Common myeloid progenitor, CD34-positive (primary cell): ENCODE data around the gene KLHL22.
A peak's percentile ranks its signal among the peaks of the same experiment; 100 is the strongest.

Source experiments
- CTCF ChIA-PET: fragments of 350-600 bp; sonication (Branson Sonifier 250); formaldehyde crosslinking; loops from one replicate; lab custom pipeline; 2021; ENCODE audit warnings: antibody characterized with exemption; lab: Charles Lee
- POLR2A ChIA-PET: fragments of 350-600 bp; sonication (Branson Sonifier 250); formaldehyde crosslinking; loops from one replicate; lab custom pipeline; 2021; ENCODE audit warnings: antibody characterized with exemption; lab: Charles Lee
- DNase-seq, 3 donors: peaks; one replicate each; pipeline versions ENCODE4 v3.0.0 to v3.0.0-alpha.2; 2013
- H3K27ac ChIP-seq, 2 experiments: 1 replicate in 1 of 2; 2 replicates in 1 of 2; pipeline ENCODE4 v1.7.0; 2013; ENCODE audit warnings: inconsistent platforms in 2 of 2, low read length in 2 of 2, mild to moderate bottlenecking in 2 of 2, low read depth in 1 of 2, moderate library complexity in 1 of 2; ENCODE audit not compliant: severe bottlenecking in 2 of 2, insufficient read depth in 1 of 2, poor library complexity in 1 of 2
- H3K27me3 ChIP-seq, 5 experiments: replicated peaks in 2 of 5; 1 replicate in 3 of 5; 2 replicates in 2 of 5; pipeline versions ENCODE4 v1.6.1 to v1.7.0; 2013; ENCODE audit warnings: low read length in 4 of 5, mild to moderate bottlenecking in 2 of 5, moderate library complexity in 2 of 5, inconsistent platforms in 1 of 5; ENCODE audit not compliant: insufficient read depth in 5 of 5, control insufficient read depth in 4 of 5
- H3K36me3 ChIP-seq, 4 experiments: 1 replicate in 2 of 4; 2 replicates in 2 of 4; pipeline versions ENCODE4 v1.6.1 to v1.7.0; 2013; ENCODE audit warnings: low read length in 3 of 4, control low read depth in 1 of 4, mild to moderate bottlenecking in 1 of 4; ENCODE audit not compliant: control insufficient read depth in 4 of 4, insufficient read depth in 4 of 4
- H3K4me1 ChIP-seq, 4 experiments: 1 replicate in 3 of 4; 2 replicates in 1 of 4; pipeline versions ENCODE4 v1.6.1 to v1.7.1; 2013; ENCODE audit warnings: low read length in 3 of 4, mild to moderate bottlenecking in 3 of 4, control low read depth in 1 of 4, inconsistent platforms in 1 of 4, moderate library complexity in 1 of 4; ENCODE audit not compliant: control insufficient read depth in 4 of 4, insufficient read depth in 4 of 4; ENCODE audit errors: control extremely low read depth in 1 of 4
- H3K4me3 ChIP-seq, 7 experiments: 1 replicate in 4 of 7; 2 replicates in 3 of 7; pipeline versions ENCODE4 v1.5.1 to v1.7.0; 2013; ENCODE audit warnings: mild to moderate bottlenecking in 7 of 7, low read length in 6 of 7, moderate library complexity in 6 of 7, inconsistent platforms in 2 of 7, low read depth in 2 of 7, control low read depth in 1 of 7; ENCODE audit not compliant: insufficient read depth in 4 of 7, control insufficient read depth in 1 of 7; ENCODE audit errors: extremely low read depth in 1 of 7
- H3K9me3 ChIP-seq, 5 experiments: 1 replicate in 4 of 5; 2 replicates in 1 of 5; pipeline versions ENCODE4 v1.6.1 to v1.7.1; 2013; ENCODE audit warnings: low read length in 4 of 5, mild to moderate bottlenecking in 2 of 5, inconsistent platforms in 1 of 5, low read depth in 1 of 5, moderate library complexity in 1 of 5; ENCODE audit not compliant: control insufficient read depth in 4 of 5, insufficient read depth in 2 of 5; ENCODE audit errors: control extremely low read depth in 1 of 5
- WGBS: methylation state at CpG from one replicate; pipeline ENCODE4 v1.1.5; 2013; ENCODE audit not compliant: insufficient coverage; 5-methylcytosine and 5-hydroxymethylcytosine counted together

The KLHL22 gene

GRCh38 chr22:20516399-20516798 lies 20.8 kb upstream of the KLHL22 start:
- Histone ChIP-seq H3K27me3 (no peaks in the 10 kb centered on the region), H3K4me1 (peaks cover 0 to 4% (median under 1%) of the 10 kb centered on the region in 4 experiments), H3K4me3 (no peak overlapping the region), H3K9me3 (no peaks in the 10 kb centered on the region), H3K27ac (no peak overlapping the region), H3K36me3 (peaks cover 6 to 51% (median 33%) of the 10 kb centered on the region in 4 experiments)
- no peak for DNase-seq
- ChIA-PET CTCF (no interaction called here), POLR2A (no interaction called here)
- 100% methylated on average over 1 of the region's 2 CpGs for WGBS

GRCh38 chr22:20514658-20515406 lies 19.2 kb upstream of the KLHL22 start:
- ChIA-PET POLR2A (no interaction called here), CTCF (interaction anchor here (1.6 to 2.0 kb wide), 2 partner anchors 42 to 49 kb away, joined by 5 read pairs; no protein-coding TSS in a partner anchor)
- Histone ChIP-seq H3K9me3 (no peaks in the 10 kb centered on the region), H3K27me3 (no peaks in the 10 kb centered on the region), H3K36me3 (peaks cover 4 to 46% (median 25%) of the 10 kb centered on the region in 4 experiments), H3K27ac (no peak overlapping the region), H3K4me1 (peaks cover 2 to 10% (median 6%) of the 10 kb centered on the region in 4 experiments), H3K4me3 (no peak overlapping the region)
- DNase-seq: no peak
- WGBS: 99% methylated on average over 5 of the region's 6 CpGs

GRCh38 chr22:20511578-20512229 lies 16.1 kb upstream of the KLHL22 start:
- DNase-seq: no peak
- Histone ChIP-seq H3K9me3 (no peaks in the 10 kb centered on the region), H3K4me1 (peaks cover 10 to 31% (median 27%) of the 10 kb centered on the region in 4 experiments), H3K4me3 (no peak overlapping the region), H3K36me3 (peaks cover 2 to 23% (median 12%) of the 10 kb centered on the region in 4 experiments), H3K27ac (peak overlapping the region in 1 of 2 experiments; percentile 25), H3K27me3 (no peaks in the 10 kb centered on the region)
- 100% methylated on average over 2 of the region's 4 CpGs for WGBS
- ChIA-PET POLR2A (interaction anchor here (0.7 kb wide), 1 partner anchor 97 kb away, joined by 3 read pairs; no protein-coding TSS in a partner anchor), CTCF (interaction anchor here (1.2 to 2.5 kb wide), 3 partner anchors 8 to 60 kb away, joined by 3 to 7 read pairs (median 7); no protein-coding TSS in a partner anchor)

GRCh38 chr22:20510811-20511577 lies 15.4 kb upstream of the KLHL22 start:
- no peak overlapping the region for H3K27ac ChIP-seq
- peaks cover 2 to 23% (median 10%) of the 10 kb centered on the region in 4 experiments for H3K36me3 ChIP-seq
- no peaks in the 10 kb centered on the region for H3K9me3 ChIP-seq
- WGBS: 100% methylated on average over 3 of the region's 10 CpGs
- ChIA-PET POLR2A (no interaction called here), CTCF (interaction anchor here (1.2 to 2.5 kb wide), 3 partner anchors 9 to 61 kb away, joined by 3 to 7 read pairs (median 7); no protein-coding TSS in a partner anchor)
- no peak overlapping the region for H3K4me3 ChIP-seq
- DNase-seq: no peak
- H3K4me1 ChIP-seq: peaks cover 10 to 31% (median 27%) of the 10 kb centered on the region in 4 experiments
- no peaks in the 10 kb centered on the region for H3K27me3 ChIP-seq

- POLR2A ChIA-PET: no interaction called here
Measured at GRCh38 chr22:20509344-20510047, 13.9 kb upstream of the KLHL22 start.

GRCh38 chr22:20508815-20509271 lies 13.2 kb upstream of the KLHL22 start:
- POLR2A ChIA-PET: no interaction called here
- peak overlapping the region in 6 of 7 experiments; percentile 50 to 98 (median 82) for H3K4me3 ChIP-seq
- 53% methylated on average over 10 of the region's 10 CpGs for WGBS
- H3K27ac ChIP-seq: peak overlapping the region; percentile 59 to 97
- peaks cover 0 to 10% (median 0%) of the 10 kb centered on the region in 4 experiments for H3K36me3 ChIP-seq
- peaks cover 10 to 31% (median 27%) of the 10 kb centered on the region in 4 experiments for H3K4me1 ChIP-seq
- no peaks in the 10 kb centered on the region for H3K9me3 ChIP-seq
- no peaks in the 10 kb centered on the region for H3K27me3 ChIP-seq
- no peak for DNase-seq
- CTCF ChIA-PET: interaction anchor here (0.5 to 1.1 kb wide), 5 partner anchors 10 to 1277 kb away, joined by 3 to 4 read pairs (median 3); no protein-coding TSS in a partner anchor

More at GRCh38 chr22:20509344-20510047, 13.9 kb upstream of the KLHL22 start:
- peak; percentile 88 to 93 (median 92) for DNase-seq
- Histone ChIP-seq H3K4me1 (peaks cover 10 to 31% (median 27%) of the 10 kb centered on the region in 4 experiments), H3K27ac (peak overlapping the region; percentile 59 to 97), H3K9me3 (no peaks in the 10 kb centered on the region), H3K4me3 (peak overlapping the region in 6 of 7 experiments; percentile 50 to 98 (median 82)), H3K36me3 (peaks cover 2 to 16% (median 3%) of the 10 kb centered on the region in 4 experiments), H3K27me3 (no peaks in the 10 kb centered on the region)
- WGBS: 0% methylated on average over 4 of the region's 7 CpGs
- CTCF ChIA-PET: interaction anchor here (0.5 to 2.5 kb wide), 5 partner anchors 9 to 1276 kb away, joined by 3 to 7 read pairs (median 4); no protein-coding TSS in a partner anchor
